Colonic mucosa (tissue), 4 donors: ENCODE data around the gene ZSCAN5B. TPM values are rescaled to one million over a fixed set of nuclear protein-coding genes. Genes with fewer than 3 reads are reported as not detected.
"Not testable (repeated sequence)": the region's sequence is repeated elsewhere in the genome, so short reads cannot be mapped to it uniquely, and the experiment has no call there.

Experiments used
- DNase-seq: peaks from one replicate; pipeline ENCODE4 v3.0.0-alpha.2; 2020
- H3K27ac ChIP-seq: fragments of 200-600 bp; one replicate; pipeline ENCODE4 v1.8.0; 2021
- H3K27me3 ChIP-seq: fragments of 200-600 bp; one replicate; pipeline ENCODE4 v1.8.0; 2021
- H3K36me3 ChIP-seq: fragments of 200-600 bp; one replicate; pipeline ENCODE4 v1.8.0; 2021
- H3K4me1 ChIP-seq: fragments of 200-600 bp; one replicate; pipeline ENCODE4 v1.8.0; 2021; ENCODE audit warnings: mild to moderate bottlenecking
- H3K4me3 ChIP-seq: fragments of 200-600 bp; one replicate; pipeline ENCODE4 v1.8.0; 2021
- H3K9ac ChIP-seq, 2 donors: one replicate each; pipeline ENCODE4 v1.7.0; 2013; ENCODE audit warnings: control low read depth in 2 of 2, low read depth in 2 of 2, low read length in 2 of 2
- H3K9me3 ChIP-seq: fragments of 200-600 bp; one replicate; pipeline ENCODE4 v1.8.0; 2021
- intact Hi-C: fragments of 100-400 bp; cut with DNase I; formaldehyde crosslinking; loops from one replicate; pipeline ENCODE4 v1.14.1; 2022
- total RNA-seq, 2 donors: library from RNA; stranded (reverse); fragmentation: NEBNext Ultra II Directional in 1 of 2; extraction: Animal tissue kit (Norgen Biotek cat#: 25700) in 1 of 2; gene quantifications; one replicate each; pipeline ENCODE4 v1.2.1, GENCODE V29; 2021
- TF ChIP-seq, protein P1 (sequence below): fragments of 200-600 bp; IDR thresholded peaks from one replicate; pipeline ENCODE4 v1.8.0; 2022; ENCODE audit warnings: antibody characterized with exemption, mild to moderate bottlenecking
- donor health status: healthy.
- donor health status: DM: no; HTN: no; CAD: no.
- donor health status: DM: no; HTN: no; CAD: no.

The ZSCAN5B gene
- total RNA-seq, 2 donors from 2014 or later = not detected

DNA sequence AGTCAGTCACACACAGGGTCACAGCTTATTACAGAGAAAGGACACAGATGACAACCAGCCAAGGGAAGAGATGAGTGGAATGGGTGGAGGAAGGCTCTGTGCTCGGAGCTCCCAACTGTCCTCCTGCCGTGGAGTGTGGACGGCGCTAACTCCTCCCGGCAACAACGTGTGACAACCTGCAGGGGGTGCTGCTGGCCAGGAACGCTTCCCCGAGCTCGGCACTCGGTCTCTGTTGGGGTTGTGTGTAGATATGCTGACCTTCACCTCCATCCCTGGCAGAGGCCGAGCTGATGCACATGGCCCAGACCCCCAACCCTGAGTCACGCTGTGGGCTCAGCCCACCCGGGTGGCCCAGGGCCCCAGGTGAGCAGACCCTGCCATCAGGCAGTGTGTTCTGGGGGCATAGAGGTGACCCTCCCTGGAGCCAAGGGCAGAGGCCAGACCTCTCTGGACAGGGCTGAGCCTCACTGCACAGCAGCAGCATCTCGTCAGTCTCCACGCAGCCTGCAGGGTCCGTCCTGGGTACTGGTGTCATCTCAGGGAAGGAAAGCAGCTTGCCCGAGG is 42.4 kb downstream of the ZSCAN5B start:
- TF ChIP-seq, protein P1, sequence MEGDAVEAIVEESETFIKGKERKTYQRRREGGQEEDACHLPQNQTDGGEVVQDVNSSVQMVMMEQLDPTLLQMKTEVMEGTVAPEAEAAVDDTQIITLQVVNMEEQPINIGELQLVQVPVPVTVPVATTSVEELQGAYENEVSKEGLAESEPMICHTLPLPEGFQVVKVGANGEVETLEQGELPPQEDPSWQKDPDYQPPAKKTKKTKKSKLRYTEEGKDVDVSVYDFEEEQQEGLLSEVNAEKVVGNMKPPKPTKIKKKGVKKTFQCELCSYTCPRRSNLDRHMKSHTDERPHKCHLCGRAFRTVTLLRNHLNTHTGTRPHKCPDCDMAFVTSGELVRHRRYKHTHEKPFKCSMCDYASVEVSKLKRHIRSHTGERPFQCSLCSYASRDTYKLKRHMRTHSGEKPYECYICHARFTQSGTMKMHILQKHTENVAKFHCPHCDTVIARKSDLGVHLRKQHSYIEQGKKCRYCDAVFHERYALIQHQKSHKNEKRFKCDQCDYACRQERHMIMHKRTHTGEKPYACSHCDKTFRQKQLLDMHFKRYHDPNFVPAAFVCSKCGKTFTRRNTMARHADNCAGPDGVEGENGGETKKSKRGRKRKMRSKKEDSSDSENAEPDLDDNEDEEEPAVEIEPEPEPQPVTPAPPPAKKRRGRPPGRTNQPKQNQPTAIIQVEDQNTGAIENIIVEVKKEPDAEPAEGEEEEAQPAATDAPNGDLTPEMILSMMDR = no peak
- Histone ChIP-seq H3K4me3 (no peak overlapping the region), H3K9ac (no peak overlapping the region), H3K27ac (no peak overlapping the region), H3K27me3 (no peaks in the 10 kb centered on the region), H3K9me3 (no peaks in the 10 kb centered on the region), H3K36me3 (no peaks in the 10 kb centered on the region), H3K4me1 (no peaks in the 10 kb centered on the region)
- DNase-seq = no peak
- intact Hi-C loops = no loop called here

DNA sequence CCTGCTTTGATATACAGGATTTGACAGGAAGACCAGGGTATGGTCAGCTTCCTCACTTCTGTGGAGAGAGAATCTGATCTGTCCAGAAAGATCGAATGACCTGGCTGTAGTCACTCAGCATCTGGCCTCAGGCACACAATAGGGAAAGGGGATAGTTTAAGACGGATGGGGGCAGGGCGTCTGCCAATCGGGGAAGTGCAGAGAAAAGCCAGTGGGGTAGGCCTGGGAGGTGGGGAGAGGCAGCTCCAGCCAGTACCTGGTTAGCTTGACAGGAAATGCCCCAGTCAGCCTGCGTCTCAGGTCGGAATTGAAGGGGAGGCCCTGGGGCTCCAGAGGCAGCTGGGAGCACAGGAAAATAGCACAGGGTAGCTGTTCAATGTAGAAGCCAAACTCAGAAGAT is 44.1 kb downstream of the ZSCAN5B start:
- intact Hi-C loops = no loop called here
- Histone ChIP-seq H3K4me1 (no peaks in the 10 kb centered on the region), H3K27ac (no peak overlapping the region), H3K36me3 (peaks cover 1% of the 10 kb centered on the region), H3K27me3 (no peaks in the 10 kb centered on the region), H3K4me3 (no peak overlapping the region), H3K9me3 (no peaks in the 10 kb centered on the region), H3K9ac (no peak overlapping the region)
- no peak for DNase-seq
- TF ChIP-seq, protein P1 = no peak

GRCh38 chr19:56152644-56153043 is 44.9 kb downstream of the ZSCAN5B start:
- peaks cover 4% of the 10 kb centered on the region for H3K36me3 ChIP-seq
- TF ChIP-seq, protein P1 = no peak
- H3K27ac ChIP-seq = no peak overlapping the region
- H3K4me1 ChIP-seq = no peaks in the 10 kb centered on the region
- no peak for DNase-seq
- H3K4me3 ChIP-seq = no peak overlapping the region
- intact Hi-C loops = no loop called here
- no peak overlapping the region for H3K9ac ChIP-seq
- H3K27me3 ChIP-seq = no peaks in the 10 kb centered on the region
- no peaks in the 10 kb centered on the region for H3K9me3 ChIP-seq

DNA sequence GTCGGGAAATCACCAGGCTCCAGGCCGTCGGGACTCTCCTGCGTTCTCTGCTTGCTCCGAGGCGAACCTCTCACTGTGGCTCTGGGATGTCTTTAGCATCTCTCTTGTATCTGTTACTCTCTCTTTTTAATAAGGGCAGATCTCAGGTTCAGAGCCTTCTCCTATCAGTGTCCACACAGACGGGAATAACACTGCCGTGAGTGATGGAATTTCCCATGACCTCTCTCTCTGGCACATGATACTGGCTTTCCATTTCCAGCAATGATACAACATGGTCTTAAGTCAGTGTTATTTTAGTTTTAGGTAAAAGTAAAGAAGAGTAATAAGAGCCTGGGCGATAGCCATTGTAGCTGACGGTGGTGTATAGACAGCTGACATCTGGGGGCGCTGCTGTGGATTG is 47.2 kb downstream of the ZSCAN5B start:
- no peak for DNase-seq
- intact Hi-C loops = no loop called here
- no peaks in the 10 kb centered on the region for H3K4me1 ChIP-seq
- no peaks in the 10 kb centered on the region for H3K27me3 ChIP-seq
- TF ChIP-seq, protein P1 = no peak
- H3K27ac ChIP-seq = no peak overlapping the region
- no peak overlapping the region for H3K9ac ChIP-seq
- H3K9me3 ChIP-seq = no peaks in the 10 kb centered on the region
- peaks cover 4% of the 10 kb centered on the region for H3K36me3 ChIP-seq
- H3K4me3 ChIP-seq = no peak overlapping the region

GRCh38 chr19:56149656-56150038 is 47.9 kb downstream of the ZSCAN5B start:
- no peak overlapping the region for H3K27ac ChIP-seq
- H3K27me3 ChIP-seq = no peaks in the 10 kb centered on the region
- H3K4me1 ChIP-seq = no peaks in the 10 kb centered on the region
- no peak for DNase-seq
- no peaks in the 10 kb centered on the region for H3K9me3 ChIP-seq
- H3K36me3 ChIP-seq = peaks cover 4% of the 10 kb centered on the region
- TF ChIP-seq, protein P1 = no peak
- intact Hi-C loops = no loop called here
- H3K9ac ChIP-seq = no peak overlapping the region
- H3K4me3 ChIP-seq = no peak overlapping the region

GRCh38 chr19:56148955-56149655 is 48.5 kb downstream of the ZSCAN5B start:
- H3K36me3 ChIP-seq = not testable (repeated sequence)

More at GRCh38 chr19:56148955-56149655, 48.5 kb downstream of the ZSCAN5B start:
- intact Hi-C loops, H3K27ac ChIP-seq, H3K27me3 ChIP-seq, DNase-seq, H3K4me3 ChIP-seq, H3K9me3 ChIP-seq, H3K4me1 ChIP-seq, H3K9ac ChIP-seq: not testable (repeated sequence)
